ENCODE results near the gene KCNC3.
"Not testable (repeated sequence)": the region's sequence is repeated elsewhere in the genome, so short reads cannot be mapped to it uniquely, and the experiment has no call there.

KCNC3 gene

DNA sequence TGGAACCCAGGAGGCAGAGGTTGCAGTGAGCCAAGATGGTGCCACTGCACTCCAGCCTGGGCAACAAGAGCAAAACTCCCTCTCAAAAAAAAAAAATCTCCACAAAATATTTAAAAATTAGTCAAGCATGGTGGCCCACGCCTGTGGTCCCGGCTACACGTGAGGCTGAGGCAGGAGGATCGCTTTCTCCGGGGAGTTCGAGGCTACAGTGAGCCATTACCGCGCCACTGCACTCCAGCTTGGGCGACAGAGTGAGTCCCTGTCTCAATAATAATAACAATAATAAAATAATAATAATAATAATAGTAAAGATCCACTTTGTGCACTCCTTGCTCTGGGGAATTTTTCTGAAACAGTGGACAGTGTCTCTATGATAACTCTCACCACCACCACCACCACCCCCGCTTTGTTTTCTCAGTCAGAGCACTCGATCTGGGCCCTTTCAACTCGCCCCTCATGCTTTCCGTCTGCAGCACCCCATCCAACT, 27.6 kb upstream of the KCNC3 start:
- no peak for DNase-seq

DNA sequence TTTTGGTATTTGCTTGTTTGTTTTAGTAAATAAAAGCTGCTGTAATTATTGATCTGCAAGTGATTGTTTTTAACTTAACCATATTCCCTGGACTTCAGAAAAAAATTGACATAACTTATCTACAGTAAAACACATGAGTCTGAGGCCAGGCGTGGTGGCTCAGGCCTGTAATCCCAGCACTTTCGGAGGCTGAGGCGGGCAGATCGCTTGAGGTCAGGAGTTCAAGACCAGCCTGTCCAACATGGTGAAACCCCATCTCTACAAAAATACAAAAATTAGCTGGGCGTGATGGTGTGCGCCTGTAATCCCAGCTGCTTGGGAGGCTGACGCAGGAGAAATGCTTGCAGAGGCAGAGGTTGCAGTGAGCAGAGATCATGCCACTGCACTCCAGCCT, 24.3 kb upstream of the KCNC3 start:
- DNase-seq, result not testable (repeated sequence)

DNA sequence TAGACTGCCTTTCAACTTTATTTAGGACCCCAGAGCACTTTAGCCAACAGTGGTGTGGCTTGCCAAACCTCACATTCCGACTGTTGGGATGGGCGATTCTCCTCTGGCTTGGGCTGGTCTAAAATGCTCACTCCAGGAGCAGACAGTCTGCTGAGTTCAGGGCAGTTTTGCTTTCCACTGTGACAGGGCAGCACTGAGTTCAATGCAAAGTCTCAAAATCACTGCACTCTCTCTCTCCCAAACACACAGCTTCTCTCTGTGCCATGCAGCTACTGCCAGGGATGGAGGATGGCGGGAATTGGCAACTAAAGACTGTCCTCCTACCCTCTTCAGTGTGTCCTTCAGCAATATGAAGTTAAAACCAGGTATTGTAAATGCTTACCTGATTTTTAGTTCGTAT, 23.1 kb upstream of the KCNC3 start:
- no peak for DNase-seq

DNA sequence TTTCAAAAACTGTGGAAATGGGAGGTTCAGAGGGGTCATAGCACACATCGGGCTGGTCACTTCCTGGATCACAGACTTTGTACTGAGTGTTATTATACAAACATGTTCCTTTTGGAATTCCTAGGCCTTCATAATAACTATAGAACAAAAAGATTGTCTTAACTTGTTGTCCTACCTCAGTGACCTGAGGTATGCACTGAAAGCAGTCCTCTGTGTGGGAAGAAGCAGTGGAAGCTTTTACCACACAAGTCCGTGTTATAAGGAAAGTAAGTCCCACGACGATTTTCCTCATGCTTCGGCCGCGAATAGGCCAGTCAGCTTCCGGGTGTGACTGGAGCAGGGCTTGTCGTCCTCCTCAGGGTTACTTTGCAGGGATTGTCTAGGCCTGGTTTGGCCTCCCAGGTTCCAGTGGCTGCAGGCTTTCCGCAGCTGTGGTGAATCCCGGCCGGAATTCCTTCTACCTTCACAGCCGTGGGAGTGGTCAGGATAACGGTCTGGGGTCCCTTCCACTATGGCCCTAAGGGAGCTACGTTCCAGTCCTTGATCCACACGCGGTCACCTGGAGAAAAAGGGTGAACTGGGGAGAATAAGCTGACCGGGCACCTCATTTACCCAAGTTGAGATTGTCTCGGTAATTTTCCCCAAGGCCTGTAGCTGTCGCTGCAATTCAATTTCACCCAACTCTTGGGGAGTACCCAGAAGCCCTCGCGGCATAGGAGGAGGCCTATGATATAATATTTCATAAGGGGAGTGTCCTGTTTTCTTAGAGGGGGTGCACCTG, 20.3 kb upstream of the KCNC3 start:
- no peak for DNase-seq

DNA sequence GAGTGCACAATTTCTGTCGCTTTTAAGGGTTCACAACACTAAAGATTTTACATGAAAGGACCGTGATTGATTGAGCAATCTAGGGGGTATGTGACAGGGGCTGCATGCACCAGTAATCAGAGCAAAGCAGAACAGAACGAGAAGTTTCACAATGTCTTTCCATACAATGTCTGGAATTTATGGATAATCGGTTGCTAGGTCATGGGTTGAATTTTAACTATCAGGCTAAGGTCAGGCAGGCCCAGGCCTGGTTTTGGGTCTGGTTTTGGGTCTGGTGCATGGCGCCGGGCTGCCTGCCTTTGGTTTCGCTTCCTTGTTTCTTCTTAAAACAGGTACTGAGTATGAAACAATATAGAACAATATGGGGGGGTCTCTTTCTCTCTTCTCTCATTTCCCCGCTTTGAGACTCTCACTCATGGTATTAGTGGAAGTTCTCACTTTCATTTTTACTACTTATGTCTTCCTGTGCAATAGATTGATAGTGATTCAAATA, 18.0 kb upstream of the KCNC3 start:
- not testable (repeated sequence) for DNase-seq

DNA sequence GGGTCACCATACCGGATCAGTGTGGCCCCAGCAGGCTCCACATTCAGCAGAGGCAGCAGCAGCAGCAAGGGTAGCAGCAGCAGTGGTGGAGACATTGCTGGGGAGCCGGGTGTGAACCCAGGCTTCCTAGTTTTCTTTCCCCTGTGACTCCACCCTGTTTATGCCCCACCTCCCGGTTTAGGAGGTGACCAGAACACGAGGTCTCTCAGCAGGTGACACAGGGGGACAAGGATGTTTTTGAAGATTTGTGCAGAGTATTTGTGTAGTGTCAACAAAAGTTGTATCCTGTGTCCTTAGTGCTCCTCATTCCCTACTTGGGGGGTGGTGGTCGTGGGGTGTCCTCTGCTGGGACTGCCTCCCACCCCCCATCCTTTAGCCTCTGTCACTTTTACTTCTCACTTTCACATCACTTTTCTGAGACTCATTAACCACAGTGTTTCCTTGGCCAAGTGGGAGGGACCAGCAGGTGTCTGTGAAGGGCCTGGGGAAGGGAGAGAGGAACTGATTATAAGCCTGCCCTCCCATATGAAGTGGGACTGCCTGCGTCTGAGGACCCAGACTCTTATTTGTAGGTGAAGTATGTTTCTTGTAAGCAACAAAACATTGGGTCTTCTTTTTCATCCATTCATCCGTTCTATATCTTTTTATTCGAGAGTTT, 15.6 kb upstream of the KCNC3 start:
- DNase-seq, result peak in 1 of 51 donors; percentile 9

DNA sequence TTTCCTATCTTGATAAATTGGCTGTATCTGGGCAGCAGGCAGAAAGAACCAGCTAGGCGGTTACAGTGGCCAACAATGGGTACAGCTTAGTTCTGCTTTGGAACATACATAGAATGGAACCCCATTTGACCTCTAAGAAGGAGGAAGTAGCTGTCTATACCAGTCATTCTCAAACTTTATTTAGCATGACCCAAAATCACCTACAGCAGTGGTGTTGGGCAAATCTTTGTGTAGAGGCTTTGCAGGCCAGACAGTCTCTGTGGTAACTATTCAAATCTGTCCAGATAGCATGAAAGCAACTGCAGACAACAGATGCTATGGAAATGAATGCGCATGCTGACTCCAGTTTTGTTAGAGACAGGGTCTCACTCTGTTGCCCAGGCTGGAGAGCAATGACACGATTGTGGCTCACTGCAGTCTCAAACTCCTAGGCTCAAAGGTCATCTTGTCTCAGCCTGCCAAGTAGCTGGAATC, 12.0 kb upstream of the KCNC3 start:
- no peak for DNase-seq

DNA sequence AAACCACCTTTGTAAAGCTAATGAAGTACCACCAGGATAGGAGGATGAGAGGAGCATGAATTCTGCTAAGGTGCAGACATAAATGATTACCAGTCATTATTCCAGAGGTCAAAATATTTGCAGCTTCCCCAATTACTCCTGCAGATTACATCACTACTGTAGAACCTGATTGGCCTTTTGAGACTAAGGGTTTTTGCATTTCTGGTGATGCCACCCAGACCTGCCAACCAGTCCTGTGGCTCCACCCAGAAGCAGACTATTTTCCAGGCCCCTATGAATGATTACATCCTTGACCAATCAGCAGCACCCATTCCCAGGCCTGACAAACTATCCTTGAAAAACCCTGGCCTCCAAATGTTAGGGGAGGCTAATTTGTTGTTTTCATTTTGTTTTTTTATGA, 11.2 kb upstream of the KCNC3 start:
- DNase-seq, result no peak

DNA sequence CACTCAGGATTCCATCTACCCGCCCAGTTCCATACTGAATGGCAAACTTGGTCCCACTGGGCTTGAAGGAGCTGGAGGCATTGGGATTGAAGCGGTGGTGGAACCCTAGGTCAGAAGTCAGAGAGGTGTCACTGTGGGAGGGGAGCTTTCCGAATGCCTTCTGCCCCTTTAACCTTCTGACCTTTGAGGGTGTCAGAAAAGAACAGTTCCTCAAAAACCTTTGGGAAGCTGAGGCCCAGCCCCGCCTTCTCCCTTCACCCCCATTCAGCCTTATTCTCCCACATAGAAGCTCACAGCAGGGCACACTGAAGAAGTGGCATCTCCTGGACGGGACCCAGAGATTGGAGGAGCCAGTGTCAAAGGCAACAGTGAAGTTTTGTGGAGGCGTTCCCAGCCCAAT, 7.9 kb upstream of the KCNC3 start:
- DNase-seq, result not testable (repeated sequence)

DNA sequence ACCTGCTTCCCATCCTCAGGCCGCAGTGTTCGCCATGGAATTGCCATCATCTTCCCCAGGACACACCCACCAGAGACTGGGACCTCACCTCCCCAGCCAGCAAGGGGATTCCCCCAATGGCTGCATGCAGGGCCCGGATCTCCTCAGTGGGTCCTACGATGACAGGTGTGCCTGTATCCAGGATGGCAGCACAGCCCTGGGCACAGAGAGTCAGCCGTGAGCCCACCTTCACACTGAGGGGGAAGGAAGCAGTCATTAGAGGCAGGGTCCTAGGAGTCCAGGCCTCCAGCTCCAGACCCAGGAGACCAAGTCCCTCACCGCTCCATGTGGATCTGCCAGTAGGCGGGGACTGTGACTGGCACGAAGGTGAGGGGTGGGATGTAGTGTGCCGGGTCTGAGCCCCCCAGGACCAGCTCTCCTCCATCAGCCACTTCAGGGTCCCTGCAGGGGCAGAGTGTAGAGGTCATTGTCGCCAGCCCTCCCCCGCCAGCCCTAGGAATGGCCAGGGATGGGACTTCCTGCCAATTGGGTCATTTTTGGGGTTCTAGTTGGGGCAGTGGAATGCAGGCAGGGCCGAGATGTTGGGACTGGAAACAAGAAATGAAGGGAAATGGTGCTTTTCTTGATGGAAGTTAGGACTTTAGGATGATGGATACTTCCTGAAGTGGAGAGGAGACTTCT, 5.7 kb upstream of the KCNC3 start:
- DNase-seq, result no peak

DNA sequence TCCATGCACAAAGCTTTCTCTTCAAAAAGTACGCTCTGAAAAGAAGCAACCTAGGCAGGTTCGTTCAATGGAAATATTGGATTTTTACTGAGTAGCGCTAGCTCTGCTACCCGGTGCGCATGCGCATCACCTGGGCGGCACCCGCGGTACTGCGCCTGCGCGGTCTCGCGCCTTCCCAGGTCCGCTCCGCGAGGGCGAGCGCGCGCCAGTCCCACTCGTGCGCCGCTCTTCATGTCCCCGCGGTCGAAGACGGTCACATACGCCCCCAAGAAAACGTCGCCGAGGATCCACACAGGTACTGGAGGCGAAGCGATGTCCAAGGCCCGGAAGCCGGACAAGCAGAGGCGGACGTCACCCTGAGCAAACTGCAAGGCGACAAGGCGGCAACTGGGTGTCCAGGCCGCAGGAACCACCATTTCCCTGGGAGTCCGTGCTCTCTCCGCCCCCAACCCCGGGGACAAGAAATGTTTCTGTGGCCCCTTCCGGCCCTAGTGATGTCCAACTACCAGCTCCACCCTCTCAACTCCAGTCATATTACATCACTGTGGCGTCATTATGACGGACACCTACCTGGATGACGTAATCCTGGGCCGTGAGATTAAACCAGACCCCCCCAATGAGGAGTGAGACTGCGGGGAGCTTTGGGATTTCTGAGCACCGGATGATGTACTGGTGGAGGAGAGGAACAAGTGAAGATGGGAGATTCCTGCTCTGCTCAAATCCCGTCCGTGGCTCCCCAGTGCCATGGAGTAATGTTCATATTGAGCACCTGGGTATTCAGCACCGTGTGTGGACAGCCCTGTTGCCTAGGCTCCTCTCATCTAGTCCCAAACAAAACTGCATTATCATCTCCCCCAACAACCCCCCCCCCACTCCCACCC, 4.8 kb upstream of the KCNC3 start:
- peak in 49 of 51 donors; percentile 29 to 98 (median 84) for DNase-seq

DNA sequence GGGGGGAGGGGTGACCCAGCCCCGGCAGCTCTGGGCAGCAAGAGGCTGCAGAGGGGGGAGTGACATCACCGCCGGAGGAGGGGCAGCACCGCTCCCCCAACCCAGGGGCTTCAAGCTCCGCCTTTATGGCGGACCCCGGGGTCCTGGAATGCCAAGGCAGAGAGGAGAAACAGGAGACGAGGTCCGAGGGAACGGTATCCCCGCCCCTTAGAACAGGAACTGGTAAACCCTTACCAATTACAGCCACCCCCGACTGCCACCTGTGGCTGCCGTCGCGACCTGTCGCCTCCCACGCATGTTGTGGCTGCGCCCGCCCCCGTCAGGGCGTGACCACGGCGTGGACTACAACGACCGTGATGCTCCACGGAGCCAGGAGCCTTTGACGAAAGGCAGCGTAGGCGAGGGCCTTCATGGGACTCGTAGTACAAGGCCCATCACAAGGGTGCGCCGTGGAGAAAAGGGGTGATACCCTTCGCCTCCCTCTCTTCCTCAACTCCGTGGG, 4.1 kb upstream of the KCNC3 start:
- DNase-seq, result peak; percentile 67 to 98 (median 89)

DNA sequence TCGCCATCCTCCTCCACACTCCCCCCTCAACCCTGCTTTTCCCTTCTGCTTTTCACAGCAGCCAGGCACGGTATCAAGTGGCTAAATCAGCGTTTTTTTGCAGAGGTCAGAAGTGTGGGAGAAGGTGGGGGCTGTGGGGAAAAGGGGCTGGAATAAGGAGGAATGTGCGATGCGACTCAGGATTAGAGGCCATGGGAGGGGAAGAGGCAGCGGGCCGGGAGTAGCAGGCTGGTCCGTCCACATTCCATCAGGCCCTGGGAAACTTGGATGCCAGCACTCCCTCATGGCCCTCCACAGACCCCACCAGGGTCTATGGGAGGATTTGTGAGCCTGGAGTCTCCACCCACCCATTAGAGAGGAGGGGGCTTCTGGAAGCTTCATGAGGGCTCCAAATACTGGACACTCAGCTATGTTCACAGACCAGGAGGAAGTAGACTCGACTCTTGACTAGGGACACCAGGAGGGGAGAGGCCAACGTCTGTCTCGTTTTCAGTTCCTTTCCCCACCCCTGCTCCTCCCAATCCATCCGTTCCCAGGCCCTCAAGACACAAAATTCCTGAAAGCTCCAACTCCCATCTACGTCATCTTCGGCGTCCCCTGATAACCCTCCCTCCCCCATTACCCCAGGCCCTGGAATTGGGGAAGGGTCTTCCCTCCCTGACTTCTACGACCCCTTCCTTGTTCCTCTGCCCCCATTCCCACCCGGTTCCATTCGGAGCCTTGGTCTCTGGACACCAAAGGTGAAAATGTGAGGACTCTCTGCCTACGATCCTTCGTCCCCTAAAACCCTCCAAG, 3.3 kb upstream of the KCNC3 start:
- peak in 6 of 51 donors; percentile 5 to 47 (median 20) for DNase-seq

DNA sequence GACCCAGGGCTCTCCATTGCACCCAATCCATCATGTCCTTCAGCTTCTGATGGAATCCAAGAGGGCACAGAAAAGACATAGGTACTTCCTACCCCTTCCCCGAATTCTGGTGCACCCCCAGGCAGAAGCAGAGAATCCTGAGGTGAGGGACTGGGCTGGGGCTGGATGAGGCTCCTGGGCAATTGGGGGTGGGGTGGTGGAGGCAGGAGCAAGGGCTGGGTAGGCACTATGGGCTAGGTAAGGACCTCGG, 2.7 kb upstream of the KCNC3 start:
- no peak for DNase-seq

DNA sequence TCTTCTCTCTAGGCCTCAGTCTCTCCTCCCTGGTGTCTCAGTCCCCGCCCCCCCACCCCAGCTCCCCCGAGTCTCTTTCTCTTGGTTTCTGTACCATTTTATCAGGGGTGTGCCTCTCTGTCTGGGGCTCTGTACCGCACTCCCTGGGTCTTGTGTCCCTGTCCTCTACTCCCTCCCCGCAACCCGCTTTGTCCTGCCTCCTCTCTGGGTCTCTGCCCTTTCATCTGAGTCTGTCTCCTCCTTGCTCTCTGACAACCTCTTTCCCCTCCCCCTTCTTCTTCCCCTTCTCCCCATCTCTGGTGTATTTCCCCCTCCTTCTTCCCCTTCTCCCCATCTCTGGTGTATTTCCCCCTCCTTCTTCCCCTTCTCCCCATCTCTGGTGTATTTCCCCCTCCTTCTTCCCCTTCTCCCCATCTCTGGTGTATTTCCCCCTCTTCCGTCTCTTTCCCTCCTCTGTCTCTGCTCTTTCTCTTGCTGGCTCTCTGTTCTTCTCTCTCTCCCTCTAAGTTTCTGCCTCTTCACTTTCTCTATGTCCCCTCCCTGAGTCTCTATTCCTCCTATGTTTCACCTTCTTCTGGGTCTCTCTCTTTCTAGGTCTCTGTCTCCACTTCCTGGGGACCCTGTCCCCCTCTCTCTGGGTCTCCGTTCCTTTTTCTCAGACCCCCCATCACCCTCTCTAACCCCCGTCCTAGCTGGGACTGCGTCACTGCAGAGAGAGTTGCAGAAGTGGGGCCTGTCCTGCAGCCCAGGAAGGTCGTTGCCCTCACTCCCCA, 2.2 kb upstream of the KCNC3 start:
- no peak for DNase-seq

DNA sequence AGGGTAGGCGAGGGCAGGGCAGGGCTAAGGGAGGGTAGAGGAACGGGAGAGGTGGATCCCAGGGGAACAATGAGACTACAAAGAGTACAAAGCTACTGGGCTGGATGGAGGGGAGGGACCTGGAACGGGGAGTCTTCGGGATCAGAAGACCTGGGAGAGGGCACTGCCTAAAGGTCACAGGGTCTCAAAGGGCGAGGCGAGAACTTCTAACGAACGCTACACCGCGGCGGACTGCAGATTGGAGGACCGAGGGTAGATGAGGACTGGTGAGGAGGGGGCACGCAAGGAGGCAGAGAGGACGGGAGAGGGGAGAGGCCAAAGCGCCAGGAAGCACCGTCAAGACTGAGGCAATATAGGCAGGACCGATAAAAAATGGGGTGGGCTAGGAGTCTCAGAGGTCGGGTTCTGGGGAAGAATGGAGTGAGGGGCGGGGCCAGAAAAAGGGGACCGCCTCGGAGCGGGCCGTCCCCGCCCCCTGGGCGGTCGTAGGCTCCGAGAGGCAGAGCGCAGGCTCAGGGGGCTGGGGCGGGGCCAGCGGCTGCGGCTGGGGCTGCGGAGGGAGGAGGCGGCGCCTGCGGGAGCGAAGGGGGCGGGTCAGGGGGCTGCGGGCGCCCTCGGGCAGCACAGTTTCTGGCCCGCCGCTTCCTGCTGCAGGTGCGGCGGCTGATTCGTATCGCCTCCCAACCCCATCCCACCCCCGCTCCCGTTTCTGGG, 1.3 kb upstream of the KCNC3 start:
- DNase-seq, result peak; percentile 16 to 93 (median 80)

DNA sequence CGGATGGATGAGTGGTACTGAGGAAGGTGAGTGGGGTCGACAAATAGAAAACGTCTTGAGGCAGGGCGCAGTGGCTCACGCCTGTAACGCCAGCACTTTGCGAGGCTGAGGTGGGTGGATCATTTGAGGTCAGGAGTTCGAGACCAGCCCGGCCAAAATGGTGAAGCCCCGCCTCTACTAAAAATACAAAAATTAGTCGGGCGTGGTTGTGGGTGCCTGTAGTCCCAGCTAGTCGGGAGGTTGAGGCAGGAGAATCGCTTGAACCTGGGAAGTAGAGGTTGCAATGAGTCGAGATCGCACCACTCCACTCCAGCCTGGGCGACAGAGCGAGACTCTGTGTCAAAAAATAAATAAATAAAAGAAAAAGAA, 733 bp upstream of the KCNC3 start:
- DNase-seq, result peak in 2 of 51 donors; percentile 54 to 58

DNA sequence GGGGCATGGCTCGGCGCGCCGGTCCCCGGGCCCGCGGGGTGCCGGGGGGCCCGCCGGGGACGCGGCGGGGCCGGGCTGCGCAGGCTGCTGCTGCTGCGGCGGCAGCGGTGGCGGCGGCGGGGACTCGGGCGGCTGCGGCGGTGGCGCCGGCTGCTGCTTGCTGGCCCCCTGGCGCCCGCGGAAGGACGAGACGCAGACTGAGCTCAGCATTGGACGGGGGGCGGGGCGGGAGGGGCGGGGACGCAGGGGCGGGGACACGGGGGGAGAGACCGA, 368 bp downstream of the KCNC3 start:
- no peak for DNase-seq

DNA sequence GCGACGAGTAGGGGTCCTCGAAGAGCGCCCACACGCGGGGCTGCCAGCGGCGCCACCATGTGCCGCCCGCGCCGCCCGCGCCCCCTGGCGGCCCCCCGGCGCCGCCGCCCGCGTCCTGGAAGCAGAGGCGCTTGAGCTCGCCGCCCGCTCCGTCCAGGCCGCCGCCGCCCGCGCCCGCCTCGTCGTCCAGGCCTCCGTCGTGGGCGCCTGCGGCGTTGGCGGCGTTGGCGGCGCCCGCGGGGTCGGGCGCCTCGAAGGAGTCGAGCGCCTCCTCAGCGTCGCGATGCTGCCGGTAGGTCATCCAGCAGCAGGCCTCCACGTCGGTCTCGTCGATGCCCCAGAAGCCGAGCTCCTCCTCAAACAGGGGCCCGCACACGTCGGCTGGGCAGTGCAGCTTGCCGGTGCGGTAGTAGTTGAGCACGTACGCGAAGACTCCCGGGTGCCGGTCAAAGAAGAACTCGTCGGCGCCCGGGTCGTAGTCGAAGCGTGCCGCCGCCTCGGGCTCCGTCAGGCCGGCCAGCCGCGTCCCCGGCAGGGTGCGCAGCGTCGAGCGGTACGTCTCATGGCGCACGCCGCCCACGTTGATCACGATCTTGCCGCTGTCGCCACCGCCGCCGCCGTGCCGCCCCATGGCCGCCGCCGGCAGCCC, 829 bp downstream of the KCNC3 start:
- DNase-seq, result peak in 5 of 51 donors; percentile 34 to 59 (median 40)
